GM18517 (cell line): ENCODE measurements around the gene DOK7.
"Not testable (repeated sequence)": the region's sequence is repeated elsewhere in the genome, so short reads cannot be mapped to it uniquely, and the experiment has no call there.

Experiments
- ATAC-seq: cut with Tn5 transposase; IDR thresholded peaks from one replicate; pipeline ENCODE4 v1.9.1; 2021; ENCODE audit warnings: mild to moderate bottlenecking, moderate library complexity; ENCODE audit not compliant: unreplicated experiment

Gene DOK7

DNA sequence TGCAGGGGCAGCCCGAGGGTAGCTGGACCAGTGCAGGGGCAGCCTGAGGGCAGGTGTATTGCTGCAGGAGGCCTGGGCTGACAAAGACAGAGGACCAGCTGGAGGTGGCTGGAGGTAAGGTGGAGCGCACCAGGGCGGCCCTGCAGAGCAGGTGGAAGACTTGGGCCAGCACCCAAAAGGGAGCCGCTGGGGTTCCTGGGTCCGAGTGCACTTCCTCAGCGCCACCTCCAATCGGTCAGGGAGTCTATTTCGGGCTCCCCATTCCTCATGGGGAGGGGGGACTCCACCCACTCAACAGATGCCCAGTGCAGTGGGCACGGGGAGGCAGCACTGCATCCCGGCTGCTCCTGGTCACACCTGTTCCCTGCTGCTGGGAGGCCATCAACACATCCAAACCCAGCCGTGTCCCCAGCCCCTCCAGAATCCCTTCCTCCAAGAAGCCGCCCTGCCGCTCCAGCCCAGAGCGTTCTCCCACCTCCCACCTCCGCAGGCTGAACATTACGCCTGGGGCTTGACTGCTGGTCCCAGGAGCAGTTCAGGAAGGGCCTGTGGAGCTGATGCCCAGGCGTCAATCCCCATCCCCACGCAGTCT, 67.7 kb downstream of the DOK7 start:
- ATAC-seq = no peak

DNA sequence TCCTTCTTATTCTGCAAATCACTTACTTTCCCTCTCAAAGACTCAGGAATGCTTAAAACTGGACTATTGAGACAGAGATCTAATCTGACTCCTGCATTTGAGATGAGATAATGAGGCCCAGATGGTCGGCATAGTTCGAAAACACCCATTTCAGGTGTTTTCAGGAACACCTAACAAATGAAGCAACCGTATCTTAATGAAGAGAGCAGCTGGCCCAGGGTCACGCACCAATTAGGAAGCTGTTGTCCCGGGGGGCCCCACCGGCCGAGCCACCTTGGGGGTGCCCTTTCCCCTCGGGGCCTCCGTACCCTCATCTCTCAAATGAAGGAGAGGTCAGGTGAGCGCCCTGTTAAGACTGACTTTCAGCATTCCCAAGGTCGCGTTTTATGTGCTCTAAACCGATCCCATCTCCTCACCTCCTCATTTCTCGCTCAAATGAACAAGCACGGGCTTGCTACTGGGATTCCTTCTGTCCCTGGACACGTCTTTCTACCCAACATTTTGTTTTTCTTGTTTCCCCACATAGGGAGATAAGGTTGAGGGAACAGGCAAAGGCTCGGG, 68.3 kb downstream of the DOK7 start:
- peak; percentile 3 for ATAC-seq

DNA sequence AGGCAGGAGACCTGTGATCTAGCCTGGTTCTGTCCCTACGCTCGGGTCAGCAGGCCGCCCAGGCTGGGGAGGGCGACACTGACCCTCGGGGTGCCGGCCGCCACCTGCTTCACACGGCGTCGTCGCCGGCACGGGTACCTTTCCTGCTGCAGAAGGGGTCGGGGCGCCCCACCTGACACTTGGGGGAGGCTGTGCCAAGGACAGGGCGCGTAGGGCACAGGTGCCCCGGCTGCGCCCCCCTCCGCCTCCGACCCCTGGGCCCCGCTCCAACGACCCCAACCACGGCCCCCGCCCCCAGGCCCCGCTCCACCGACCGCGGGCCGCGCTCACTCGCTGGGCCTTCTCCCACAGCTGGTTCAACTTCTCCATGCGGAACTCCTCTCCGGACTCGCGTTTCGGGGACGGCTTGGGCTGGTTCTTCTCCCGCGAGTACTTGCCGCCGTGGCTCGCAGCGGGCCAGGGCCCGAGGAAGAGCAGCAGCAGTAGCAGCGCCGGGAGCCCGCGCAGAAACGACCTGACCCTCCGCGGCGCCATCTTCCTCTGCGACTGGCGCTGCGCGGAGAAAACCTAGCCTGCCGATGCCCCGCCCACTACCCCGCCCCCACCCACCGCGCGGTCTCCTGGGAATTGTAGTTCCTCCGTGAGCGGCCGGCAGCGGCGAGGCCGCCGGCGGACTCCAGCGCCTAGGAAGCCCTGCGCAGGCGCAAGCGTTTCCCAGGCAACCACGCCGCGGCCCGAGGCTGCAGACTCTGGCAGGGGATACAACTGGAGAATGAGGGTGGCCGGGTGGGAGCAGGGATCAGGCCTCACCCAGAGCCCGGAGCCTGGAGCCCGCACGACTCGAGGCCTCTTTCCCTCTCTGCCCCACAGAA, 69.0 kb downstream of the DOK7 start, which contains the start of gene LRPAP1:
TSS of gene LRPAP1 (minus strand) at position 544 of the 872 bp plus-strand sequence. CDS start at position 534, 10 bp downstream.
- ATAC-seq = peak; percentile 66

DNA sequence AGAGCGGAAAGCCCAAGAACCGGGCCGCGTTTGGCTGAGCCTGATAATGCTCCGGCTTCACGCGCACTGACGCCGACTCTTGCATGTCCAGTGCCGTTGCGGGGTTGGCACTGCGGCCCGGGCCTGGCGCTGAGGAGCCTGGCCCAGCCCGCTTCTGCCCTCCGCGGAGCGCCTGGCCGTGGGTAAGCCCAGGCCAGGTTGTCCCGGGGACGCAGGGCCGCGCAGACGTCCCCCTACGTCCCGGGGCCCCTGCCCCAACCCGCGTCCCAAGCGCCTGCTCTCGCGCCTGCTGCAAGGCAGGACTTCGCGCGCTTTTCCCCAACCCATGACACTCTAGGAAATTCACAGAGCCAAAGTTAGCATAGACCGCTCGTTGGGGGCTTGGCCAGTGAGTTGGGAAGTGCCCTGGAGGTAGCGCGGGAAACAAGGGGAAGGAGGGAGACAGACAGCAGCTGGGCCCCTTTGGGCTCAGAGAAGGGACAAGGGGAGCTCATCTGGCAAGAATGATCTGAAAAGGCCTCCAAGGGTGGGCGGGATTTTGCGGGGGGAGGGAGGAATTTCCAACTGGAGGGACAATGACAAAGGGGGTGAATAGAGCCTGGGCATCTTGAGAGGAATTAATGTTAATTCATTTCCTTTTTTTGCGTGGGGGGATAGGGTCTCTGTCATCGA, 69.8 kb downstream of the DOK7 start:
- ATAC-seq = no peak

DNA sequence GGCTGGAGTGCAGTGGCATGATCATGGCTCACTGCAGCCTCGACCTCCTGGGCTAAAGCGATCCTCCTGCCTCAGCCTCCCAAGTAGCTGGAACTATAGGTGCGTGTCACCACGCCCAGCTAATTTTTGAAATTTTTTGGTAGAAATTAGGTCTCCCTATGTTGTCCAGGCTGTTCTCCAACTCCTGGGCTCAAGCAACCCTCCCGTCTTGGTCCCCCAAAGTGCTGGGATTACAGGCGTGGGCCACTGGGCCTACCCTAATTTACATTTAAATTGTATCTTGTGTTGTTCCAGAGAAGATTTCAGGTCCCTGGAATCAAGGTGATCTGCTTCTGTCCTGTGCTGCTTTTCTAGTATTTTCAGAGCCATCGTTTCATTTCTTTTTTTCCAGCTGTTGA, 70.3 kb downstream of the DOK7 start:
- ATAC-seq = no peak

DNA sequence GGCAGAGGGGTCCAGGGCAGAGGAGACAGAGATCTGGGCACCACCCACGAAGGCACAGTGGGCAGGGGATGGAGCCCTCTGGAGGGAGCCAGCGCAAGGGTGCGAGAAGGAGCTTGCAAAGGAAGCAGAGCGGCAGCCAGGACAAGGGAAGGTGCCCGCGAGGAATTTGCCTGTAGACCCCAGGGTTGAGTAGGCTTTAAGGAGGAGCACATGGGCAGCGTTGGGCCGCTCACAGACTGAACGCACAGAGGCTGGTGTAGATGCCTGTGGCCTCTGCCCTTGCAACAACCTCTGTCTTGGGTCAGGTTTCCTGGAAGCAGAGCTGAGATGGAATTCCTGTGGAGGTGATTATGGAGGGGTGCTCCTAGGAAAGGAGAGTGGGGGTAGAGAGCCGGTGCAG, 72.7 kb downstream of the DOK7 start:
- not testable (repeated sequence) for ATAC-seq

DNA sequence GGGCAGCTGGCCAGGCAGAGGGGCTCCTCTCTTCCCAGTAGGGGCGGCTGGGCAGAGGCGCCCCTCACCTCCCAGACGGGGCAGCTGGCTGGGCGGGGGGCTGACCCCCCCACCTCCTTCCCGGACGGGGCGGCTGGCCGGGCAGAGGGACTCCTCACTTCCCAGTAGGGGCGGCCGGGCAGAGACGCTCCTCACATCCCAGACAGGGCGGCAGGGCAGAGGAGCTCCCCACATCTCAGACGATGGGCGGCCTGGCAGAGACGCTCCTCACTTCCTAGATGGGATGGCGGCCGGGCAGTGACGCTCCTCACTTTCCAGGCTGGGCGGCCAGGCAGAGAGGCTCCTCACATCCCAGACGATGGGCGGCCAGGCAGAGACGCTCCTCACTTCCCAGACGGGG, 75.8 kb downstream of the DOK7 start:
- not testable (repeated sequence) for ATAC-seq

DNA sequence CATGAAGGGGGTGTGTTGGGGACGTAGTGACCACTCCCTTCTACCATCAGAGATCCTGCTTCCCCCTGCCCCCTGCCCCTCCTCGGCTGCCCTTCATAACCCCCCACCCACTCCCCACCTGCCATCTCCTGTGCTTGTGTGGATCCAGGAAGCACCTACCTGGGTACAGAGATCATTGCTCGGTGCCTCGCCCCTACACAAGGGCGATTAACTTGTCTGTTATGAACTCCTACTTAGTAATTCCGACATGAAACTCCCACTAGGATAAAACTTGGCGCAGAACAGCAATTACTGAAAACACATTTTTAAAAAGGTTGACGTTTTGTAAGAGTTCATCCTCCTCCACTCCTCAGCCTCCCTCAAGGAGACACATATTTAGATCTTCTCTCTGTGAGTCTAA, 80.3 kb downstream of the DOK7 start:
- ATAC-seq = not testable (repeated sequence)
